Psoas muscle (tissue), 8 donors: Measurements from ENCODE around the gene CTCFL. TPM values are rescaled to one million over a fixed set of nuclear protein-coding genes. Genes with fewer than 3 reads are reported as not detected.

Experiments used
- ATAC-seq, 4 donors: fragments of 200-7000 bp; cut with Tn5 transposase; one replicate each; pipeline ENCODE4 v1.9.1; 2020; ENCODE audit warnings: moderate library complexity in 3 of 4, mild to moderate bottlenecking in 2 of 4
- DNase-seq, 2 donors: peaks; one replicate each; pipeline ENCODE4 v3.0.0-alpha.2; 2020
- H3K27ac ChIP-seq: fragments of 200-600 bp; one replicate; pipeline ENCODE4 v1.8.0; 2022
- H3K27me3 ChIP-seq, 3 donors: fragments of 200-600 bp in 1 of 3; one replicate each; pipeline versions ENCODE4 v1.6.1 to v1.8.0; 2013 to 2022; ENCODE audit warnings: low read length in 2 of 3, mild to moderate bottlenecking in 2 of 3, moderate library complexity in 1 of 3; ENCODE audit not compliant: insufficient read depth in 3 of 3
- H3K36me3 ChIP-seq, 2 donors: fragments of 200-600 bp in 1 of 2; one replicate each; pipeline versions ENCODE4 v1.6.1 to v1.8.0; 2013 to 2022; ENCODE audit warnings: low read depth in 1 of 2, mild to moderate bottlenecking in 1 of 2, moderate library complexity in 1 of 2; ENCODE audit not compliant: insufficient read depth in 1 of 2
- H3K4me1 ChIP-seq: fragments of 200-600 bp; one replicate; pipeline ENCODE4 v1.8.0; 2022
- H3K4me3 ChIP-seq: fragments of 200-600 bp; one replicate; pipeline ENCODE4 v1.8.0; 2022; ENCODE audit warnings: mild to moderate bottlenecking
- H3K9me3 ChIP-seq: fragments of 200-600 bp; one replicate; pipeline ENCODE4 v1.8.0; 2022
- WGBS, 3 donors: extraction: QIAGEN DNeasy Blood & Tissue Kit; methylation state at CpG; one replicate each; pipeline versions ENCODE4 v1.1.6 to v1.1.7; 2013; 5-methylcytosine and 5-hydroxymethylcytosine counted together
- intact Hi-C, 2 donors: fragments of 100-400 bp; cut with DNase I; formaldehyde crosslinking; loops; one replicate each; pipeline versions ENCODE4 v1.11.0 to v1.14.2; 2022
- polyA plus RNA-seq, 3 donors: library from polyadenylated mRNA; stranded (reverse); fragments of 200-250 nt; gene quantifications; one replicate each; pipeline ENCODE4 v1.2.3, GENCODE V29; 2013
- total RNA-seq, 4 donors: library from RNA; stranded (reverse); fragmentation: NEBNext Ultra II Directional in 2 of 4; extraction: Animal tissue kit (Norgen Biotek cat#: 25700) in 2 of 4; gene quantifications; one replicate each; pipeline versions ENCODE4 v1.2.1 to v1.2.4, GENCODE V29; 2021 to 2023
- TF ChIP-seq, protein P1 (sequence below): fragments of 200-600 bp; IDR thresholded peaks from one replicate; pipeline ENCODE4 v1.8.0; 2022; ENCODE audit warnings: antibody characterized with exemption
- donor health status: healthy with polysubstance abuse.
- donor health status: DM: no; HTN: no; CAD: no; lungs with moderate emphysema.
- donor health status: Bipolar disorder and iron deficiency.
- donor health status: healthy.
- donor health status: DM: yes; HTN: yes; CAD: no.
- donor health status: DM: no; HTN: no; CAD: no.
- donor health status: DM: no; HTN: no; CAD: no.
- donor health status: DM: yes; HTN: yes; CAD: no.

Gene CTCFL
- total and polyA plus RNA-seq, 7 donors: not detected

DNA sequence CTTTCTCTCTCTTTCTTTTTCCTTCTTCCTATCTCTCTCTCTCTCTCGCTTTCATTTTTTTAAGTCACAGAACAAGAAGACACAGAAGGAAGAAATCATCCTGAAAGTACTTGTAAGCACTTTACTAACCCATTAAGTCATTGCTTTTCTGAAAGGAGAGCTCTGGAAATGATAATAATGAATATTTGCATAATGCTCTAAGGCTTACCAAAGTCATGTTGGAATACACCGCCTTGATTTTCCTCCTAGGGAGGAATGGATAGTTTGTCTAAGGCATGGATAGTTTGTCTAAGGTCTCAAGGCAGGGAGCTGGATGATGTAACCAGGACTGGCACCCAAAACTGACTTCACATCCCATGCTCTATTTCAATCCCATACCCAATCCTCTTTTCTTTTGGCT lies 12.9 kb upstream of the CTCFL start:
- intact Hi-C loops: no loop called here
- Histone ChIP-seq H3K4me1 (no peaks in the 10 kb centered on the region), H3K9me3 (no peaks in the 10 kb centered on the region), H3K27ac (no peak overlapping the region), H3K27me3 (peaks cover 0 to 9% (median 5%) of the 10 kb centered on the region in 3 donors), H3K4me3 (no peak overlapping the region), H3K36me3 (no peaks in the 10 kb centered on the region)
- ATAC-seq: no peak
- TF ChIP-seq, protein P1, sequence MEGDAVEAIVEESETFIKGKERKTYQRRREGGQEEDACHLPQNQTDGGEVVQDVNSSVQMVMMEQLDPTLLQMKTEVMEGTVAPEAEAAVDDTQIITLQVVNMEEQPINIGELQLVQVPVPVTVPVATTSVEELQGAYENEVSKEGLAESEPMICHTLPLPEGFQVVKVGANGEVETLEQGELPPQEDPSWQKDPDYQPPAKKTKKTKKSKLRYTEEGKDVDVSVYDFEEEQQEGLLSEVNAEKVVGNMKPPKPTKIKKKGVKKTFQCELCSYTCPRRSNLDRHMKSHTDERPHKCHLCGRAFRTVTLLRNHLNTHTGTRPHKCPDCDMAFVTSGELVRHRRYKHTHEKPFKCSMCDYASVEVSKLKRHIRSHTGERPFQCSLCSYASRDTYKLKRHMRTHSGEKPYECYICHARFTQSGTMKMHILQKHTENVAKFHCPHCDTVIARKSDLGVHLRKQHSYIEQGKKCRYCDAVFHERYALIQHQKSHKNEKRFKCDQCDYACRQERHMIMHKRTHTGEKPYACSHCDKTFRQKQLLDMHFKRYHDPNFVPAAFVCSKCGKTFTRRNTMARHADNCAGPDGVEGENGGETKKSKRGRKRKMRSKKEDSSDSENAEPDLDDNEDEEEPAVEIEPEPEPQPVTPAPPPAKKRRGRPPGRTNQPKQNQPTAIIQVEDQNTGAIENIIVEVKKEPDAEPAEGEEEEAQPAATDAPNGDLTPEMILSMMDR: no peak
- DNase-seq: no peak
- 84 to 87% (median 87%) methylated on average over 2 of the region's 2 CpGs for WGBS, 3 donors

DNA sequence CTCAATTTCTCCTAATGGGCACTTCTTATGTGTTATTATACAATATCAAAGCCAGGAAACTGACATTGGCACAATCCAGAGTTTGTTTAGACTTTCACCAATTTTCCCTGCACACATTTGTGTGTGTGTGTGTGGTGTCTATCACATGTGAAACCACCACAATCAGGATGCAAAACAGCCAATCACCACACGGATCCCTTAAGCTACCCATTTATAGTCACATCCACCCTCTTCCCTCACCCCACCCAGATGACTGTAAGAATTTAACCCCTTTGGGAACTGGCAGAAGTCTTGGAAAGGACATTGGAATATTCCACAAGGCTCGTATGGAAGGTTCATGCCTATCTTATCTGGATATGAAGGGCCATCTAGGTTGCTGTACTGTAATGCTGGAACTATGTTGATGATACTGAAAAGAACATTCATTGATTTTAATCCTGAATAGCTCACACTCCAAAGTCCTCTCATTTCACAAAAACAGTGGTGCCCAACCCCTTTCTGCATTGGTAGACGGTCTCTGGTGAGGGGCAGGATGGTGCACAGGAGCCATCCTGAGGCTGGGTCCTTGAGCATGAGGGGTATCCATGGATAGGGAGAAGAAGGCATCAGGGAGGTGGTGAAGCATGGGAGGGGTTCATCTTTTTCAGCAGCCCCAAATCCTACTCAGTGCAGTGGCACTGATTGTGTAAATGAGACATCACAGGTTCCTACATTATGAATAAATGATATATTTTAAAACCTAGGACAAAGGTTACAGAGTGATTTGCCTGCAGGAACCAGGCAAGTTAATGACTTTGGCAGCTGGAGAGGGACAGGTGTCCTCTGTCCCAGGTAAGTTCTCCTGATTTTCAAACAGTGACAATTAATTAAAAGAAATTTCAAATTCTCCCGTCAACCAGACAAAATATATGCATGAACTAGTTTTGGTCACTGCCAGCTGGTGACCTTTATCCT lies 12.1 kb upstream of the CTCFL start:
- WGBS, 3 donors: 58 to 62% (median 62%) methylated on average over 4 of the region's 4 CpGs
- intact Hi-C loops: no loop called here
- ATAC-seq (no peak), DNase-seq (no peak)
- no peak overlapping the region for H3K27ac ChIP-seq
- TF ChIP-seq, protein P1: no peak
- no peak overlapping the region for H3K4me3 ChIP-seq
- H3K9me3 ChIP-seq: no peaks in the 10 kb centered on the region
- H3K4me1 ChIP-seq: no peaks in the 10 kb centered on the region
- peaks cover 0 to 9% (median 5%) of the 10 kb centered on the region in 3 donors for H3K27me3 ChIP-seq
- no peaks in the 10 kb centered on the region for H3K36me3 ChIP-seq

DNA sequence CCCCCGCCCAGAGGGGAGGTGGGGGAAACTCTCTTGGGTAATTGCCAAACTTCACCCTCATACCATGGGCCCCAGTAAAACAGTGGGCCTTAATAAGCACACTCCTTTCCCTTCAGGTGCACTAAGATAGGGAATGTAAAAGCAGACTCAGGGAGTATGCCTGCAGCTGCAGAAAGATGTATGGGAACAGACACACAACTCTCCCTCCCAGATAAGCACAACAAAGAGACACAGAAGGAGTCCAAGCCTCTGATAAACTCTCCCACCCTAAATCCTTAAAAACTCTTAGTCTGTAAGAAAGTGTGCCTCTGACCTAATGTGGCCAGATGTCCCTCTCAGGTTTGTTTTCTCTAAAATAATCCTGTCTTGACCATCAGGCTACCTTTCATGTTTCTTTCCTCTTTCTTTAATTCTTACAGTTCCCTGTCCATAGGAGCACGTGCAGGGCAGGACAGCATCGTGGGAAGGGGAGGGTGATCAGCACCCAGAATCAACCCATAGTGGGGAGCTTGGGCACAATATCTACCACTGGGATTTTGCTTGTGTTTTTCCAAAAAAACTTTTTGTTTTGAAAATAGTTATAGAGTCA lies 11.3 kb upstream of the CTCFL start:
- Histone ChIP-seq H3K27me3 (peaks cover 0 to 9% (median 5%) of the 10 kb centered on the region in 3 donors), H3K4me1 (no peaks in the 10 kb centered on the region), H3K9me3 (no peaks in the 10 kb centered on the region), H3K4me3 (no peak overlapping the region), H3K27ac (no peak overlapping the region), H3K36me3 (no peaks in the 10 kb centered on the region)
- TF ChIP-seq, protein P1: no peak
- ATAC-seq: no peak
- WGBS, 3 donors: 63 to 69% (median 65%) methylated on average over 3 of the region's 3 CpGs
- intact Hi-C loops: no loop called here
- DNase-seq: no peak

DNA sequence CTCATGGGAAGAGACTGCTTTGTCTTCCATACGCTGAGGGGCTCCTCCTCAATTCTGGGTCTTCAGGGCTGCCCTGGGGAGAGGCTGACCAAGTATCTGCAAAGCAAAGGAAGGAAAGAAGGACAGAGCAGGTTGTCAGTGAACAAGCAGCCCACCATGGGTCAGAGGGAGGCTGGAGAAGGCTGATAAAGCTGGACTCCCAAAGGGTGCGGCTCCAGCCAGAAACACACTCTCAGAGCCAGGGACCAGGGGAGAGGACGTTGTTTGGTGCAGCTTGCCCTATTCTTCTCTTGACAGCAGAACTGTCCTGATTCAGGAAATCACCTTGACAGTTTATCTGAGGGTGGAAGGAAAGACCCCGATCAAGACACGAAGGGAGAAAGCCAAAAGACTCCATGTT lies 10.4 kb upstream of the CTCFL start:
- H3K4me3 ChIP-seq: no peak overlapping the region
- DNase-seq (no peak), ATAC-seq (no peak)
- H3K27me3 ChIP-seq: peaks cover 0 to 9% (median 5%) of the 10 kb centered on the region in 3 donors
- H3K36me3 ChIP-seq: no peaks in the 10 kb centered on the region
- no peak overlapping the region for H3K27ac ChIP-seq
- H3K4me1 ChIP-seq: no peaks in the 10 kb centered on the region
- intact Hi-C loops: no loop called here
- H3K9me3 ChIP-seq: no peaks in the 10 kb centered on the region
- TF ChIP-seq, protein P1: no peak
- WGBS, 3 donors: 74 to 77% (median 76%) methylated on average over 5 of the region's 5 CpGs
